ENCODE results near the gene NAPSA. TPM values are rescaled to one million over a fixed set of nuclear protein-coding genes. Genes with fewer than 3 reads are reported as not detected.
A peak's percentile ranks its signal among the peaks of the same experiment; 100 is the strongest.
"Not testable (repeated sequence)": the region's sequence is repeated elsewhere in the genome, so short reads cannot be mapped to it uniquely, and the experiment has no call there.

Gene NAPSA
- total and polyA plus RNA-seq, 8 donors: 21.2 to 3,296 (median 39.3) TPM

GRCh38 chr19:50331994-50332243 lies 33.5 kb downstream of the NAPSA start:
- intact Hi-C loops (cut with DNase I): no loop called here
- Histone ChIP-seq H3K36me3 (no peaks in the 10 kb centered on the region), H3K4me3 (peak overlapping the region; percentile 46 to 52), H3K9me3 (no peaks in the 10 kb centered on the region), H3K4me1 (peaks cover 0 to 49% of the 10 kb centered on the region in 2 donors), H3K27ac (peak overlapping the region; percentile 72 to 88), H3K27me3 (peaks cover 6 to 89% of the 10 kb centered on the region in 2 donors)
- no peak for DNase-seq
- TF ChIP-seq CTCF (IDR thresholded peaks at IDR 0.05): no peak
- no peak for ATAC-seq

- intact Hi-C loops (cut with DNase I): no loop called here
- DNase-seq (peak in 1 of 4 donors; percentile 34), ATAC-seq (no peak)
- peak overlapping the region; percentile 72 to 88 for H3K27ac ChIP-seq
- H3K9me3 ChIP-seq: no peaks in the 10 kb centered on the region
- H3K4me3 ChIP-seq: peak overlapping the region; percentile 46 to 52
- H3K4me1 ChIP-seq: peaks cover 0 to 54% of the 10 kb centered on the region in 2 donors
- no peaks in the 10 kb centered on the region for H3K36me3 ChIP-seq
- peaks cover 7 to 89% of the 10 kb centered on the region in 2 donors for H3K27me3 ChIP-seq
- no peak for TF ChIP-seq CTCF (IDR thresholded peaks at IDR 0.05)
Measured at GRCh38 chr19:50331221-50331993, 34.0 kb downstream of the NAPSA start.

DNA sequence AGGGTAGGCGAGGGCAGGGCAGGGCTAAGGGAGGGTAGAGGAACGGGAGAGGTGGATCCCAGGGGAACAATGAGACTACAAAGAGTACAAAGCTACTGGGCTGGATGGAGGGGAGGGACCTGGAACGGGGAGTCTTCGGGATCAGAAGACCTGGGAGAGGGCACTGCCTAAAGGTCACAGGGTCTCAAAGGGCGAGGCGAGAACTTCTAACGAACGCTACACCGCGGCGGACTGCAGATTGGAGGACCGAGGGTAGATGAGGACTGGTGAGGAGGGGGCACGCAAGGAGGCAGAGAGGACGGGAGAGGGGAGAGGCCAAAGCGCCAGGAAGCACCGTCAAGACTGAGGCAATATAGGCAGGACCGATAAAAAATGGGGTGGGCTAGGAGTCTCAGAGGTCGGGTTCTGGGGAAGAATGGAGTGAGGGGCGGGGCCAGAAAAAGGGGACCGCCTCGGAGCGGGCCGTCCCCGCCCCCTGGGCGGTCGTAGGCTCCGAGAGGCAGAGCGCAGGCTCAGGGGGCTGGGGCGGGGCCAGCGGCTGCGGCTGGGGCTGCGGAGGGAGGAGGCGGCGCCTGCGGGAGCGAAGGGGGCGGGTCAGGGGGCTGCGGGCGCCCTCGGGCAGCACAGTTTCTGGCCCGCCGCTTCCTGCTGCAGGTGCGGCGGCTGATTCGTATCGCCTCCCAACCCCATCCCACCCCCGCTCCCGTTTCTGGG lies 34.9 kb downstream of the NAPSA start:
- TF ChIP-seq CTCF (IDR thresholded peaks at IDR 0.05): no peak
- no peaks in the 10 kb centered on the region for H3K9me3 ChIP-seq
- intact Hi-C loops (cut with DNase I): no loop called here
- peak; percentile 75 to 93 (median 92) for DNase-seq
- no peaks in the 10 kb centered on the region for H3K36me3 ChIP-seq
- ATAC-seq: peak; percentile 58
- peak overlapping the region in 1 of 2 donors; percentile 50 for H3K27ac ChIP-seq
- peak overlapping the region; percentile 14 to 36 for H3K4me3 ChIP-seq
- peaks cover 0 to 63% of the 10 kb centered on the region in 2 donors for H3K4me1 ChIP-seq
- H3K27me3 ChIP-seq: peaks cover 11 to 96% of the 10 kb centered on the region in 2 donors

- H3K36me3 ChIP-seq; ATAC-seq; H3K9me3 ChIP-seq; intact Hi-C loops (cut with DNase I); DNase-seq: not testable (repeated sequence)
- Histone ChIP-seq H3K27me3 (peaks cover 11 to 99% of the 10 kb centered on the region in 2 donors), H3K4me1 (peaks cover 0 to 67% of the 10 kb centered on the region in 2 donors), H3K27ac (peak overlapping the region in 1 of 2 donors; percentile 69), H3K4me3 (peak overlapping the region in 1 of 2 donors; percentile 6)
Measured at GRCh38 chr19:50329926-50330294, 35.5 kb downstream of the NAPSA start.

DNA sequence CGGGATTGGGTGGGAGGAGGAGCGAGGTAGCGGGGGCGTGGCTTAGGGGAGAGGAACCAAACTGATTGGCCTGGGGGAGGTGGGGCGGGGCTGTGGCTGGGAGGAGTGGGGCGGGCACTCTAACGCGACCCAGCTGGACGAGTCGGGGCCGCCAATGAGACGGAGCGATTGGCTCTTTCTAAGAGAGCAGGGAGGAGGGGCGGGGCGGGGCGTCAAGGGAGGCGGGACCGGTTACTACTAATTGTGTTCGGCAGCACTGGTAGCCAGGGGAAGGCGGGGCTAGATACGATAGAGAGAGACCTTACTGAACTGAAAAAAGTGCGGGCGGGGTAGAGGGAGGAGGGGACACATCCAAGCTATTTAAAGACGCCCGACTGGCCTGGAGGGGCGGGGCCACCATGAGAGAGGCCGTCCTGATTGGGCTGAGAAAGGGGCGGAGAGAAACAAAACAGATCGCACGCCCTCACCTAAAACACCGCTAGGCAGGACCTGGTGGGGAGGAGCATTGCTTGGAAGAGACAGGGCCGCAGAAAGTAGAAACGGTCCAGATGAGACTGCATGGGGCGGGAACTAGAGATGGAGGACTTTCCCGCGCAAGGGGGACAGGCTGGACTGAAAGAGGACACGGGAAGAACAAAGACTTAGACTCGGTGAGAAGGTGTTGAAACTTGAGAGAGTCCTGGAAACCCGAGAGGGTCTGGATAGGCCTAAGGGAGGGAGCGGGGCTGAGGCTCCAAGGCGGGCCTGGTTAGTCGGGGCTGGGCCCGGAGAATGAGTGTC lies 36.1 kb downstream of the NAPSA start, which contains the start of gene KCNC3:
Gene KCNC3 (minus strand): TSS at position 232 of the 780 bp plus-strand sequence. CDS start 295 bp downstream, outside the sequence.
- Histone ChIP-seq H3K27me3 (peaks cover 11 to 95% of the 10 kb centered on the region in 2 donors), H3K4me1 (peaks cover 0 to 67% of the 10 kb centered on the region in 2 donors), H3K27ac (peak within 1 kb of the TSS in 1 of 2 donors; percentile 69), H3K36me3 (no peaks in the 10 kb centered on the region), H3K4me3 (peak within 1 kb of the TSS in 1 of 2 donors; percentile 36), H3K9me3 (no peaks in the 10 kb centered on the region)
- ATAC-seq (peak; percentile 71), DNase-seq (peak; percentile 97 to 100 (median 98))
- intact Hi-C loops (cut with DNase I): no loop called here
- no peak for TF ChIP-seq CTCF (IDR thresholded peaks at IDR 0.05)

Data from left lung (tissue), 10 donors.